Lower leg skin (tissue), 4 donors: ENCODE data around the gene FILIP1. TPM values are rescaled to one million over a fixed set of nuclear protein-coding genes. Genes with fewer than 3 reads are reported as not detected.

Experiments used
- DNase-seq, 2 donors: peaks; one replicate each; pipeline ENCODE4 v3.0.0-alpha.2; 2019; ENCODE audit warnings: low spot score in 2 of 2
- H3K4me3 ChIP-seq: fragments of 200-600 bp; sonication (generic); 2 replicates; pipeline ENCODE4 v1.5.1; 2017; ENCODE audit warnings: mild to moderate bottlenecking, low read depth; ENCODE audit not compliant: poor library complexity, severe bottlenecking
- CTCF ChIP-seq, 3 donors: fragments of 450-650 bp; IDR thresholded peaks; one replicate each; pipeline ENCODE4 v1.5.1; 2016; ENCODE audit warnings: antibody characterized with exemption in 3 of 3, mild to moderate bottlenecking in 3 of 3, moderate library complexity in 2 of 3
- POLR2A ChIP-seq, 2 donors: fragments of 450-650 bp; IDR thresholded peaks; one replicate each; pipeline ENCODE4 v1.6.1; 2016 to 2017; ENCODE audit warnings: antibody characterized with exemption in 2 of 2, mild to moderate bottlenecking in 1 of 2, moderate library complexity in 1 of 2
- WGBS, 2 donors: methylation state at CpG; one replicate each; pipeline ENCODE4 v1.1.5; 2018; 5-methylcytosine and 5-hydroxymethylcytosine counted together
- intact Hi-C: fragments of 100-400 bp; cut with DNase I; formaldehyde crosslinking; loops from one replicate; pipeline ENCODE4 v1.15.0; 2023; ENCODE audit warnings: low total_unique reads
- total RNA-seq, 4 donors: library from RNA; depleted of rRNA; stranded (reverse); fragments of >200 nt; gene quantifications; one replicate each; pipeline ENCODE4 v1.1.0, GENCODE V29; 2016

The FILIP1 gene
- total RNA-seq, 4 donors from 2014 or later = 0.38 to 1.6 (median 0.92) TPM

- DNase-seq = no peak
- no peak for TF ChIP-seq POLR2A (IDR thresholded peaks at IDR 0.05)
- TF ChIP-seq CTCF (IDR thresholded peaks at IDR 0.05) = no peak
- intact Hi-C loops = no loop called here
- H3K4me3 ChIP-seq = no peak overlapping the region
- WGBS, 2 donors = 100% methylated on average over 1 of the region's 1 CpG
Observed at GRCh38 chr6:75257343-75258087, 236.1 kb downstream of the FILIP1 start.

- DNase-seq = no peak
- H3K4me3 ChIP-seq = no peak overlapping the region
- WGBS, 2 donors = 84 to 90% methylated on average over 2 of the region's 2 CpGs
- TF ChIP-seq CTCF (IDR thresholded peaks at IDR 0.05) (no peak), POLR2A (IDR thresholded peaks at IDR 0.05) (no peak)
- intact Hi-C loops = no loop called here
Observed at GRCh38 chr6:75250552-75250951, 243.0 kb downstream of the FILIP1 start.

GRCh38 chr6:75249837-75250236 is 243.8 kb downstream of the FILIP1 start:
- intact Hi-C loops = no loop called here
- no peak for DNase-seq
- H3K4me3 ChIP-seq = no peak overlapping the region
- TF ChIP-seq CTCF (IDR thresholded peaks at IDR 0.05) (no peak), POLR2A (IDR thresholded peaks at IDR 0.05) (no peak)

- 50 to 57% methylated on average over 2 of the region's 2 CpGs for WGBS, 2 donors
- no peak for TF ChIP-seq CTCF (IDR thresholded peaks at IDR 0.05)
- DNase-seq = no peak
- no peak overlapping the region for H3K4me3 ChIP-seq
- intact Hi-C loops = no loop called here
Observed at GRCh38 chr6:75246386-75246785, 247.2 kb downstream of the FILIP1 start.

- DNase-seq = no peak
- peak overlapping the region; percentile 87 for H3K4me3 ChIP-seq
- TF ChIP-seq CTCF (IDR thresholded peaks at IDR 0.05) (no peak), POLR2A (IDR thresholded peaks at IDR 0.05) (no peak)
- intact Hi-C loops = no loop called here
- WGBS, 2 donors = 9 to 16% methylated on average over 15 of the region's 15 CpGs
Observed at GRCh38 chr6:75244063-75244584, 249.5 kb downstream of the FILIP1 start.
